NT2/D1 (cell line): ENCODE results near the gene ZDHHC20.

ENCODE experiments used
- SUZ12 ChIP-seq: IDR thresholded peaks from 2 replicates; pipeline ENCODE4 v1.6.1; 2011; ENCODE audit not compliant: insufficient read length, insufficient read depth; ENCODE audit errors: extremely low read depth
- YY1 ChIP-seq: IDR thresholded peaks from 2 replicates; pipeline ENCODE4 v1.6.1; 2011; ENCODE audit not compliant: insufficient read length, insufficient read depth
- ZNF274 ChIP-seq: IDR thresholded peaks from 2 replicates; pipeline ENCODE4 v1.6.1; 2011; ENCODE audit warnings: mild to moderate bottlenecking, low read depth, low read length

DNA sequence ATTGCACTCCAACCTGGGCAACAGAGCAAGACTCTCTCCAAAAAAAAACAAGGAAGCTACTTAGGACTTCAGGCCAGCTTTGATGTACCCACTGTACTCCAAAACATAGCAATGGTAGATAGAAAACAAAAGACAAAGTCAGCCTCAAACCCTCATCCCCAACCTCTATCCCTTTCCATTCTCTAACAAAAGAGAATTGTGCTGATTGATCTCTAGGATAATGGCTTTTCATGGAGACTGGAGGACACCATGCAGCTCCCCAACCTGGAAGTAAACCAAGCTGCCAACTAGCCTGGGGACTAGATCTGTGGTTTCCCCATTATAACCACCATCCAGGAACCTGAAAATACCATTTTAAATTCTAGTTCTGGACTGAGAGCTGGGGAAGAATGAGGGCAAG lies 4.3 kb upstream of the ZDHHC20 start:
- TF ChIP-seq ZNF274 = no peak
- TF ChIP-seq YY1 = no peak
- TF ChIP-seq SUZ12 = no peak
